SK-N-SH treated with all-trans-retinoic acid at 6 μM for 48 hours (cell line): ENCODE data around the gene TEX14.

Experiments used
- BACH2 ChIP-seq: fragments of 250-450 bp; sonication (Bioruptor Pico); IDR thresholded peaks from 2 replicates; pipeline ENCODE4 v1.9.0; 2021; ENCODE audit warnings: mild to moderate bottlenecking, borderline replicate concordance
- CSDC2 ChIP-seq: fragments of 250-450 bp; sonication (Bioruptor Pico); IDR thresholded peaks from 2 replicates; pipeline ENCODE4 v1.5.0; 2020; ENCODE audit warnings: mild to moderate bottlenecking, moderate library complexity
- ESRRG ChIP-seq: fragments of 250-450 bp; sonication (Bioruptor Pico); IDR thresholded peaks from 2 replicates; pipeline ENCODE4 v1.6.1; 2021; ENCODE audit warnings: mild to moderate bottlenecking
- PATZ1 ChIP-seq: fragments of 250-450 bp; sonication (Bioruptor Pico); IDR thresholded peaks from 2 replicates; pipeline ENCODE4 v1.8.0; 2020; ENCODE audit warnings: mild to moderate bottlenecking, moderate library complexity, borderline replicate concordance
- TCF4 ChIP-seq: fragments of 250-450 bp; sonication (Bioruptor Pico); IDR thresholded peaks from 2 replicates; pipeline ENCODE4 v1.8.0; 2021; ENCODE audit warnings: mild to moderate bottlenecking, moderate library complexity, borderline replicate concordance
- ZC3H10 ChIP-seq: fragments of 250-450 bp; sonication (Bioruptor Pico); IDR thresholded peaks from 2 replicates; pipeline ENCODE4 v1.5.1; 2021; ENCODE audit warnings: mild to moderate bottlenecking, moderate library complexity
- ZFP3 ChIP-seq: fragments of 250-450 bp; sonication (Bioruptor Pico); IDR thresholded peaks from 2 replicates; pipeline ENCODE4 v1.5.0; 2020; ENCODE audit warnings: mild to moderate bottlenecking, moderate library complexity
- ZNF565 ChIP-seq: fragments of 450-650 bp; formaldehyde crosslinking; conservative IDR thresholded peaks from 2 replicates; pipeline ENCODE4 v1.5.0; 2020; ENCODE audit warnings: low read depth, mild to moderate bottlenecking, moderate library complexity
- TF ChIP-seq, protein P1 (sequence below): fragments of 250-450 bp; sonication (Bioruptor Pico); IDR thresholded peaks from 2 replicates; pipeline ENCODE4 v1.5.0; 2020; ENCODE audit warnings: mild to moderate bottlenecking, moderate library complexity

- TF ChIP-seq ESRRG (CRISPR knock-in tag) (no peak), ZC3H10 (CRISPR knock-in tag) (no peak), TCF4 (CRISPR knock-in tag) (no peak), ZNF565 (CRISPR knock-in tag) (no peak), PATZ1 (CRISPR knock-in tag) (no peak), BACH2 (no peak), ZFP3 (CRISPR knock-in tag) (no peak), CSDC2 (CRISPR knock-in tag) (no peak)
- TF ChIP-seq, protein P1, sequence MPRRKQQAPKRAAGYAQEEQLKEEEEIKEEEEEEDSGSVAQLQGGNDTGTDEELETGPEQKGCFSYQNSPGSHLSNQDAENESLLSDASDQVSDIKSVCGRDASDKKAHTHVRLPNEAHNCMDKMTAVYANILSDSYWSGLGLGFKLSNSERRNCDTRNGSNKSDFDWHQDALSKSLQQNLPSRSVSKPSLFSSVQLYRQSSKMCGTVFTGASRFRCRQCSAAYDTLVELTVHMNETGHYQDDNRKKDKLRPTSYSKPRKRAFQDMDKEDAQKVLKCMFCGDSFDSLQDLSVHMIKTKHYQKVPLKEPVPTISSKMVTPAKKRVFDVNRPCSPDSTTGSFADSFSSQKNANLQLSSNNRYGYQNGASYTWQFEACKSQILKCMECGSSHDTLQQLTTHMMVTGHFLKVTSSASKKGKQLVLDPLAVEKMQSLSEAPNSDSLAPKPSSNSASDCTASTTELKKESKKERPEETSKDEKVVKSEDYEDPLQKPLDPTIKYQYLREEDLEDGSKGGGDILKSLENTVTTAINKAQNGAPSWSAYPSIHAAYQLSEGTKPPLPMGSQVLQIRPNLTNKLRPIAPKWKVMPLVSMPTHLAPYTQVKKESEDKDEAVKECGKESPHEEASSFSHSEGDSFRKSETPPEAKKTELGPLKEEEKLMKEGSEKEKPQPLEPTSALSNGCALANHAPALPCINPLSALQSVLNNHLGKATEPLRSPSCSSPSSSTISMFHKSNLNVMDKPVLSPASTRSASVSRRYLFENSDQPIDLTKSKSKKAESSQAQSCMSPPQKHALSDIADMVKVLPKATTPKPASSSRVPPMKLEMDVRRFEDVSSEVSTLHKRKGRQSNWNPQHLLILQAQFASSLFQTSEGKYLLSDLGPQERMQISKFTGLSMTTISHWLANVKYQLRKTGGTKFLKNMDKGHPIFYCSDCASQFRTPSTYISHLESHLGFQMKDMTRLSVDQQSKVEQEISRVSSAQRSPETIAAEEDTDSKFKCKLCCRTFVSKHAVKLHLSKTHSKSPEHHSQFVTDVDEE (CRISPR knock-in tag): no peak
Observed at GRCh38 chr17:58580671-58581070, 111.2 kb downstream of the TEX14 start.
